GM18498 (cell line): ENCODE measurements around the gene NDUFB7.
"Not testable (repeated sequence)": the region's sequence is repeated elsewhere in the genome, so short reads cannot be mapped to it uniquely, and the experiment has no call there.

Source experiments
- ATAC-seq: cut with Tn5 transposase; IDR thresholded peaks from one replicate; pipeline ENCODE4 v1.9.1; 2021; ENCODE audit warnings: mild to moderate bottlenecking, moderate library complexity; ENCODE audit not compliant: unreplicated experiment

The NDUFB7 gene

GRCh38 chr19:14571695-14572490 is at the start of gene NDUFB7:
TSS of gene NDUFB7 (minus strand) at chr19:14572066. CDS start at chr19:14572000, 66 bp downstream.
- ATAC-seq: peak; percentile 87

DNA sequence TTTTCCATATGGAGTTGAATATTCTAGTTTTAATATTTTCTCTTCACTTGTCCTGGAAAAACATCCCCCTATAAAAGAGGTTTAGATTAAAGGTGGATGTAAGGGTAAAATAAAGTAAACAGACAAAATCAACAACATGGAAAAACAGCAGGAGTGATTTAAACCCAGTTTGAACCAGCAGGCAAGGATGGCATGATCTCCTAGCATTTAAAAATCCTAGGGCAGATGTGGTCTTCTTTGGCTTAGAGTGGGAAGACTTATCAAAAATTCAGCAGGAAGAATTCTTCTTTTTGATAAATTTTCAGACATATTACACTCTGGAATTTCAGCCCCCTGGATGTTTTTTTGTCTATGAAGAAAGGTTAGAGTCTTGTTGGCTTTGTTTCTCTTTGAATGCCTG is 47.5 kb upstream of the NDUFB7 start:
- ATAC-seq: no peak

GRCh38 chr19:14616407-14616806 is 44.5 kb upstream of the NDUFB7 start:
- no peak for ATAC-seq

- no peak for ATAC-seq
Observed at GRCh38 chr19:14615623-14616022, 43.8 kb upstream of the NDUFB7 start.

DNA sequence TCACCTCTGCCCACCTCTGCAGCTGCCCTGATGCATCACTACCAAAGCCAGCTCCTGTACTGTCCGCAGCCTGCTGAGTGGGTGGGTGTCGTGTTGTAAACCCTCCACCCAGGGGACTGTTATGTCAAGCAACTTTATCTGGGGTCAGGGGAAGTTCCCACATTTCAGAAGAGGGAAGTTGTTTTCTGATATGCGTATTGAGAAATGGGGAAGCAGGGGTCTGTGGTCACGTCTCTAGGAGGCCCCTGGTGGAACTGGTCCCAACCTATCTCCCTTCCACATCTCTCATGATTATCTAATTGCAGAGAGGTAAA is 42.2 kb upstream of the NDUFB7 start:
- no peak for ATAC-seq

DNA sequence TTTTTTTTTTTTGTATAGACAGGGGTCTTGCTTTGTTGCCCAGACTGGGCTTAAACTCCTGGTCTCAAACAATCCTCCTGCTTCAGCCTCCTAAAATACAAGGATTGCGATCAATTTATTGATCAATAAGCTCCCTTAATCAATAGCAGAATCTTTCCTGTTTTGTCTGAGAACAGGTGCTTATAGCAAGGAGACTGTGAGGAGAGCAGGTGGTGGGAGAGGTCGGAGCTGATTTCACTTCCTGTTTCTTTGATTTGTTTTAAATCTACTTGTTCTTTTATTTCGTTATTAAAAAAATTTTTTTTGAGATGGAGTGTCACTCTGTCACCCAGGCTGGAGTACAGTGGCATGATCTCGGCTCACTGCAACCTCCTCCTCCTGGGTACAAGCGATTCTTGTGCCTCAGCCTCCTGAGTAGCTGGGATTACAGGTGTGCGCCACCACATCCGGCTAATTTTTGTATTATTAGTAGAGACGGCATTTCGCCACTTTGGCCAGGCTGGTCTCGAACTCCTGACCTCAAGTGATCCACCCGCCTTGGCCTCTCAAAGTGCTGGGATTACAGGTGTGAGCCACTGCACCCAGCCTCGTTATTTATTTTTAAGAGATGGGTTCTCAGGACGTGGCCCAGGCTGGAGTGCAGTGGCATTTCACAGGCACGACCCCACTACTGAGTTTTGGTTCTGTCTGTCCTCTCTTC is 41.7 kb upstream of the NDUFB7 start:
- ATAC-seq: not testable (repeated sequence)

GRCh38 chr19:14612657-14613056 is 40.8 kb upstream of the NDUFB7 start:
- no peak for ATAC-seq

DNA sequence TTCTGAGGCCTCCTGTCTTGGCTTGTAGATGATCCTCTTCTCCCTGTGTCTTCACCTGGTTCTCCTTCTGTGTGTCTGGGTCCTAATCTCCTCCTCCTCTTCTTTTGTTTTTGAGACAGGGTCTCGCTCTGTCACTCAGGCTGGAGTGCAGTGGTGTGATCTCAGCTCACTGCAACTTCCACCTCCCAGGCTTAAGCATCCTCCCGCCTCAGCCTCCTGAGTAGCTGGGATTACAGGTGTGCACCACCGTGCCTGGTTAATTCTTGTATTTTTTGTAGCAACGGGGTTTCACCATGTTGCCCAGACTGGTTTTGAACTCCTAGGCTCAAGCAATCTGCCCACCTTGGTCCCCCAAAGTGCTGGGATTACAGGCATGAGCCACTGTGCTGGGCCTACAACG is 40.4 kb upstream of the NDUFB7 start:
- ATAC-seq: not testable (repeated sequence)

DNA sequence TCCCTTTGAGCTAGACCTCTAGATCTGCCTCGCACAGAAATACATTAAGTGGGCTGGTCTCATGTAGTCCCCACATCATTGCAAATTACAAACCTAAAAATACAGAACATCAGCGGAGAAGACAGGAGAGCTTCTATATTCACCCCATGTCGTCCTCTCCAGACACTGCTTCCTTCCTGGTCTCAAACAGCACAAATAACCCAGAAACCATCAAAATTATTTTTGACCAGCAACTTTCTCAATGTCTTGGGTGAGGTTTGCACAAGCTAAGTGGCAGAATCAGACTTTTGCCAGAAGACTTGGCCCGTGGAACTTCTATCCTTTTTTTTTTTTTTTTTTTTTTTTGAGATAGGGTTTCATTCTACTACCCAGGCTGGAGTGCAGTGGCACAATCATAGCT is 39.2 kb upstream of the NDUFB7 start:
- no peak for ATAC-seq

GRCh38 chr19:14606627-14607026 is 34.8 kb upstream of the NDUFB7 start:
- ATAC-seq: no peak

DNA sequence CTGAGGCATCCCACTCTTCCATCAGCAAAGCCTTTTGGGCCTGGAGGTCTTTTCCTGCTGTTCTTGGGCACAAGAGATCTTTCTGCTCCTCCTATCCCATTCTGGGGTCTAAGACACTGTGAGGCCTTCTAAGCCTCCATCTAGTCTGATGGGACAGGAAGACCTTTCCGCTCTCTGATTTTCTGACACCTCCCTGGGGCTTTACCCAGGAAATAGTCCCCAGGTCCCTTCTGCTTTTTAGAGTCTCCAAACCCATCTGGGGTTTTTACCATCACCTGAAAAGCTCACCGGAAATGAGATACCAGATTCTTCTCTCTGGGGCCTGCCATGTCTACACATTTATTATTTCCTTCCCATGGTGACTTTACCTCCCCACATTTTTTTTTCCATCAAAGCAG is 32.1 kb upstream of the NDUFB7 start:
- peak; percentile 74 for ATAC-seq

GRCh38 chr19:14599548-14600147 is 27.8 kb upstream of the NDUFB7 start:
- ATAC-seq: no peak

GRCh38 chr19:14595558-14595957 is 23.7 kb upstream of the NDUFB7 start:
- ATAC-seq: no peak

- not testable (repeated sequence) for ATAC-seq
Observed at GRCh38 chr19:14589433-14589832, 17.6 kb upstream of the NDUFB7 start.

- peak; percentile 66 for ATAC-seq
Observed at GRCh38 chr19:14585187-14585586, 13.3 kb upstream of the NDUFB7 start.

DNA sequence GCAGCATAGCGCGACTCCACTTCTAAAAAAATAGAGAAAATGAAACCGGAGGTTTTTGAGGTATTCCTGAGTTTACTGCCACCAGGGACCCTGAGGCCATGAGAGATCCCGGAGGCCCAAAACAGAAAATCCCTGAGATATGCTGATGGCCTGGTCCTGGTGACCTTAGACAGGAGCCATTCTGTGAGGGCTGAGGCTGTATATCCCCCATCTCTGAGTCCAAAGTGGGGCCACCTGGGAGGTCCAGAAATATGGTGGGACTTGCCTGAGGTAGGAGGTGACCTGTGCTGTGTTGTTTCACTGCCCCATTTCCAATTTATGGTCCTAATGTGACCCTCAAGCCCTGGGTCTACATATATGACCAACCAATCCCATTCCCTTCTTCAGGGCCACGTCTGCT is 12.5 kb upstream of the NDUFB7 start:
- ATAC-seq: not testable (repeated sequence)

- ATAC-seq: peak; percentile 41
Observed at GRCh38 chr19:14582894-14583340, 11.1 kb upstream of the NDUFB7 start, which contains the start of gene CLEC17A. TSS of gene CLEC17A (plus strand) at chr19:14583084. CDS start at chr19:14583161, 77 bp downstream.

- ATAC-seq: no peak
Observed at GRCh38 chr19:14580623-14581237, 8.9 kb upstream of the NDUFB7 start.

- ATAC-seq: no peak
Observed at GRCh38 chr19:14577885-14578427, 6.1 kb upstream of the NDUFB7 start.

- ATAC-seq: no peak
Observed at GRCh38 chr19:14577264-14577663, 5.4 kb upstream of the NDUFB7 start.

- no peak for ATAC-seq
Observed at GRCh38 chr19:14576363-14576762, 4.5 kb upstream of the NDUFB7 start.
